Omental fat pad (tissue), 4 donors: ENCODE measurements around the gene GCSH. TPM values are rescaled to one million over a fixed set of nuclear protein-coding genes. Genes with fewer than 3 reads are reported as not detected.

Experiments
- ATAC-seq: fragments of 150-250 bp; one replicate; pipeline ENCODE4 v1.9.1; 2016; ENCODE audit warnings: mild to moderate bottlenecking, moderate library complexity; ENCODE audit not compliant: low FRiP score
- DNase-seq: peaks from one replicate; pipeline ENCODE4 v3.0.0-alpha.2; 2019; ENCODE audit warnings: low spot score
- total RNA-seq, 4 donors: library from RNA; depleted of rRNA; stranded (reverse); fragments of >200 nt; gene quantifications; one replicate each; pipeline ENCODE4 v1.1.0, GENCODE V29; 2016
- TF ChIP-seq, protein P1 (sequence below), 3 donors: fragments of 450-650 bp; IDR thresholded peaks; one replicate each; pipeline ENCODE4 v1.5.1; 2016 to 2017; ENCODE audit warnings: antibody characterized with exemption in 3 of 3, mild to moderate bottlenecking in 3 of 3, moderate library complexity in 2 of 3

GCSH gene
- total RNA-seq, 4 donors from 2014 or later: 19.2 to 39.7 (median 21.0) TPM

DNA sequence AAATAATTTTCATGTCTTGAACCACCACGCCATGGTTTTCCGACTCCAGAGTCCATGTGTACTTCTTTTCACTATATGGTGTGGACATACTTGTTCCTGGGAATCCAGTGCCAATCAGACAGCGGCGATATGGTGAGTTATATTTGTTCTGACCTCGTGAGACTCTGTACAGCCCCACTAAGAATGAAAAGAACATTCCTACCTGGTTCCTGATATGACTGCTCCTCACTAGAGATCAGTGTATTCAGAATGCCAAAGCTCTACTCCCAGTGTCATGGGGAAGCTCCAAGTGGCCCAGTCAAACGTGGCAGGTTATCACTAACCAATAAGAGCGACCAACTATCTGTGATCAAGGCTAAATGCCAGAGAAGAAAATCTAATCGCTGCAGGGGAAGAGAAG, 25.2 kb downstream of the GCSH start:
- no peak for ATAC-seq

DNA sequence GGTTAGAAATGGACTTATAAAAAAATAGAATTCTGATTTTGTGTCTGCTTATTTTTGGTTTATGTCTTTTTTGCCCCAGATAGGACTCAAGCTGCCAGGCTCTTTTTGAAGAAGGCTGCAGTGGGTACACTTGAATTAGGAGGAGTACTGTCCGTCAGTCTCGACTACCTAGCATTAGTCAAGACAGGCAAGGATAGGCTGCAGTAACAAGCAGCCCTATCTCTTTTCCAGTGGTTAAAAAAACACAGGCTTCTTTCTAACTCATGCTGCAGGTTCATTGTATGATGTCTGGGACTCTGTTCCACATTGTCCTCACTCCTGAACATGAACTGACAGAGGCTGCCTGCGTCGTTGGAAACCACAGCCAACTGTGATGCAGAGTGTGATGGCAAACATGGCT, 27.1 kb downstream of the GCSH start:
- DNase-seq (no peak), ATAC-seq (no peak)
- TF ChIP-seq, protein P1, sequence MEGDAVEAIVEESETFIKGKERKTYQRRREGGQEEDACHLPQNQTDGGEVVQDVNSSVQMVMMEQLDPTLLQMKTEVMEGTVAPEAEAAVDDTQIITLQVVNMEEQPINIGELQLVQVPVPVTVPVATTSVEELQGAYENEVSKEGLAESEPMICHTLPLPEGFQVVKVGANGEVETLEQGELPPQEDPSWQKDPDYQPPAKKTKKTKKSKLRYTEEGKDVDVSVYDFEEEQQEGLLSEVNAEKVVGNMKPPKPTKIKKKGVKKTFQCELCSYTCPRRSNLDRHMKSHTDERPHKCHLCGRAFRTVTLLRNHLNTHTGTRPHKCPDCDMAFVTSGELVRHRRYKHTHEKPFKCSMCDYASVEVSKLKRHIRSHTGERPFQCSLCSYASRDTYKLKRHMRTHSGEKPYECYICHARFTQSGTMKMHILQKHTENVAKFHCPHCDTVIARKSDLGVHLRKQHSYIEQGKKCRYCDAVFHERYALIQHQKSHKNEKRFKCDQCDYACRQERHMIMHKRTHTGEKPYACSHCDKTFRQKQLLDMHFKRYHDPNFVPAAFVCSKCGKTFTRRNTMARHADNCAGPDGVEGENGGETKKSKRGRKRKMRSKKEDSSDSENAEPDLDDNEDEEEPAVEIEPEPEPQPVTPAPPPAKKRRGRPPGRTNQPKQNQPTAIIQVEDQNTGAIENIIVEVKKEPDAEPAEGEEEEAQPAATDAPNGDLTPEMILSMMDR (IDR thresholded peaks at IDR 0.05): no peak

More for the DNA sequence above, 25.2 kb downstream of the GCSH start:
- TF ChIP-seq, protein P1 (IDR thresholded peaks at IDR 0.05): no peak
- no peak for DNase-seq

DNA sequence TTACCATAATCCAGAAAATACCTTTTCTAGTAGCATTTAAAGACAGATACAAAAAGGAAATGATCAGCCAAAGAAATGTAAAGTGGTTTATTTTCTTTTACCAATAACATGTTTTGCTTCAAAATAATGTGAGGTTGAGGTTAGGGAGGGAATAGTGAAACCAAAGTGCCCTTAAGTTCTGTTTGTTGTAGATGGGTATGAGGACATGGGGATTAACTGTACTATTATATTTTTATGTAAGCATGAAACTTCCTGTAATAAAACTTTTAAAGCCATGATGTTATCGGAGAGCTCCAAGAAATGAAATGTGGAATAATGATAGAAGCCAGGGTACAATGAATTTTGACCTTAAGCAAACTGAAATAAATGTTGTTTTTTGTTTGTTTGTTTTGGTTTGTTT, 29.0 kb downstream of the GCSH start:
- DNase-seq: no peak
- TF ChIP-seq, protein P1 (IDR thresholded peaks at IDR 0.05): no peak
- no peak for ATAC-seq

DNA sequence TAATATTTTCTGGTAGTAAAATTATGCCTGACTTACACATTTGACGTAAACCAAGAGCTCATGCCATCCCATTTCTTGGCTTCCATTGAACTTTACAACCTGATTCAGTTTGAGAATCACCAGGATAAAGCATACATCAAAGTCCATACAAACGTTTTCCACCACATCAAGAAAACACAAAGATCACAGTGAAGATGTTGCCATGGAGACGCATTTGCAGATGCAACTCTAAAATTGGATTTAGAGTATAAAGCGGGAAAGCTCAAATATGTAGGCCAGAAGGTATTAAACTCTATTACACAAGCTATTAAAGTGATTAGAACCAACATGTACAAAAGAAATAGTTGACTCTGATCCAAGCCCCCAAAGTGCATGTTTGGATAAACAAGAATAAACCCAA, 29.5 kb downstream of the GCSH start:
- no peak for ATAC-seq
- TF ChIP-seq, protein P1 (IDR thresholded peaks at IDR 0.05): no peak

DNA sequence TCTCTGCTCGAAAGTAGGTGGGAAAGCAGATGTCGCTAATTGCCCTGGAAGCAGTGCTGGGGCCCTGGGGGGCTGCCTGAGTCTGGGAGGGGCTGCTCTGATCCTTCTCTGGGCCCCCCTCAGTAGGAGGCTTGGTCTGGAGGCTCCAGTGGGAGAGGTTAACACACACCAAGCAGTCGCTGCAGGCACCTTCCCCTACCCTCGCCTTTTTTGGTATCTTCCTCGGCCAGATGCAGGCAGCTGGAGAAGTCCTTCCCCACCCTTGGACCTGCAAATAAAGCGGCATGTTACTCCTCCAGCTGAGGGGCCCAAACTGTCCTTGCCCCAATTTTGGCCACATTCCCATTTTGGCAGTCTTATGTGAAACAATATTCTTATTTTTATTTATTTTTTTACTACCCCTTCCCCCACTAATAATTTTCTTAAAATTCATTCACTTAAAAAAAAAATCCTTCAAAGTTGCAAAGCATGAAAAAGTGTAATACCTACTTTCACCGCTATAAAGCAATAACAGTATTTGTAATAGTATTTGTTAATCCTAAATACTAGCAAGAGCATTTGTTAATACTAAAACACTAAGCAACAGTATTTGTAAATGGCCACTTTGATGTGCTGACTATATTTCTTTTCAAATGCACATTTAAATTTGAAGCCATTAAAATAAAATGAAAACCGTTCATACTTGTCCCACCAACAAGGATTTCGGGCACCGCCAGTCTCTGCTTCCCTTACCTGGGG, 34.2 kb downstream of the GCSH start:
- ATAC-seq: no peak
- no peak for DNase-seq
- TF ChIP-seq, protein P1 (IDR thresholded peaks at IDR 0.05): no peak

More for the DNA sequence above, 29.5 kb downstream of the GCSH start:
- DNase-seq: no peak

DNA sequence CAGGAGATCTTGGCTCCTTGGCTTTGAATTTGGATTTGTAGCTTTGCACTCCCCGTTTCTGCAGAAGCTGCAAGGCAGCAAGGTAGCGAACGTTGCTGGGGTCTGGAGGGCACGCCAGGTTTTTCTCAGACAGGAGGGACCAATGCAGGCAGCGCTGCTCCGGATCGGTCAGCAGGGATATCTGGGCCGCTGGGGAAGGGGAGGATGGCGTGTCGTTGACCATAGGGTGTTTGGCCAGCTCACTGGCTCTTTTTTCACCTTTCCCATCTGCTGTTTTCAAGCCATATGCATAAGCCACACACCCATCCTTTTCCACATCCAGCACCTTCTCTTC, 34.9 kb downstream of the GCSH start:
- ATAC-seq (no peak), DNase-seq (no peak)
- TF ChIP-seq, protein P1 (IDR thresholded peaks at IDR 0.05): no peak

DNA sequence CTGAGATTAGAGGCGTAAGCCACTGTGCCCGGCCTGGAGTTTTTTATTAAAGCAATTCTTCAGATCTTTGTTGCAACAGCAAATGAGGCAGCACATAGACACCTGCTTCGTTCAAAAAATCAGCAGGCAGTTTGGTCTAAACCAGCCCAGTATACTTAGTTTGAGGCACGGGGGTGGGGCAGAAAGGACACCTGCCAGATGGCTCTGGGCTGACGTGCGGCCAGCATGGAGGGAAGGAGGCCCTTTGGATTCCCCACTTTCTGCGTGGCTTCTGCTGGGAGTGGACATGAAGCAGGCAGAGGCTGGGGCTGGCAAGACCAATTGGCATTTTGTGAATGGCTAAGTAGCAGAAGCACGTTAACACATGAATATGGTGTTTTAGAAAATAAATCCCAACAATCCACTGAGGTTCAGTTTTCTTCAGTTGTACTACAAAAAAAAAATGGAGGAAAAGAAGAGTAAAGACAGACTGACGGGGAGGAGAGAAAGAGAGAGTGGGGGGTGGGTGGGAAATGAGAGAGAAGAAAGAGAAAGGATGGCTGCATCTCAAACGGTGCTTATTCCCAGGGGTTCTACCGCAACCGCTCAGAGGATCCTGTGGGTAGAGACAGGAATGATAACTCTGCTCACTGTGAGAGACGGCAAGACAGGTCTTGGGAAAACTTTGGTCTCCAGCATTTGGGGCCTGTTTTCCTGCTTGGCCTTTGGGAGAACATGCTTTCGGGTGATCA, 35.5 kb downstream of the GCSH start:
- no peak for ATAC-seq
- TF ChIP-seq, protein P1 (IDR thresholded peaks at IDR 0.05): no peak

More for the DNA sequence above, 35.5 kb downstream of the GCSH start:
- no peak for DNase-seq
